ENCODE results near the gene CYP2E1.

DNA sequence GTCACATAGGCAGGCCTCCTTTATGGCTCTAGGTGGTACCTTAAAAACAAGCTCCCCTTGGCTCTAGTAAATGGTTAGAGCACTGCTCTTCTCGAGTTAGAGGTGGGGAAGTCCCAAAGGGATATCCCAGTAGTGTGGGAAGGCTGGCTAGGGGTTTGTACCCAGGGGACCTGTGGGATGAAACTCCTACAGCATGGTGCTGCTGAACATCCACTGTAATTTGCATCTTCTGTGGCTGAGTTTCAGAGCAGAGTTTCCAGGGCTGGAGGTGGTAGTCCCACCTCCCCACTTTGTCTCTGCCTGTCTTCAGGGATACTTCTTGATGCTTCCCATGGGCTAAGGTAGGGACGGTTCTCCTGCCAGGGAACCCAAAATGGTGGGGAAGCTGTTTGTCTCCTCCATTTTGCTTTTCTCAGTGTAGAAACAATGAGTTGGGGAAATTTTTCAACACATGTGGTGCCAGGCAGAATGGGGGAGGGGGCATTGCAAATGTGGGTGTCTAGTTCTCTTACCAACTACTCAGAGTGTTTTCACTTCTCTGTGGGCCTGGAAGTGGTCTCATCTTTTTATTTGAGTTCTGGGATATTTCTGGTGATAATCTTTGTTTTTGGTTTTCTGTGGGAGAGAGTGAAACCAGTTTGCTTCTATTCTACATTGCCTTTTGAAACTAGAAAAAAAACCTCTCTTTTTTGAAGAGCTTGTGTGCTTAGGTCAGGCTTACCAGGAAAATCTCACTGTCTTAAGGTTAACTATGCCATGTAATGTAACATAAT, 37.2 kb upstream of the CYP2E1 start:
- no peak for TF ChIP-seq POLR2A (IDR thresholded peaks at IDR 0.05)
- TF ChIP-seq, protein P1, sequence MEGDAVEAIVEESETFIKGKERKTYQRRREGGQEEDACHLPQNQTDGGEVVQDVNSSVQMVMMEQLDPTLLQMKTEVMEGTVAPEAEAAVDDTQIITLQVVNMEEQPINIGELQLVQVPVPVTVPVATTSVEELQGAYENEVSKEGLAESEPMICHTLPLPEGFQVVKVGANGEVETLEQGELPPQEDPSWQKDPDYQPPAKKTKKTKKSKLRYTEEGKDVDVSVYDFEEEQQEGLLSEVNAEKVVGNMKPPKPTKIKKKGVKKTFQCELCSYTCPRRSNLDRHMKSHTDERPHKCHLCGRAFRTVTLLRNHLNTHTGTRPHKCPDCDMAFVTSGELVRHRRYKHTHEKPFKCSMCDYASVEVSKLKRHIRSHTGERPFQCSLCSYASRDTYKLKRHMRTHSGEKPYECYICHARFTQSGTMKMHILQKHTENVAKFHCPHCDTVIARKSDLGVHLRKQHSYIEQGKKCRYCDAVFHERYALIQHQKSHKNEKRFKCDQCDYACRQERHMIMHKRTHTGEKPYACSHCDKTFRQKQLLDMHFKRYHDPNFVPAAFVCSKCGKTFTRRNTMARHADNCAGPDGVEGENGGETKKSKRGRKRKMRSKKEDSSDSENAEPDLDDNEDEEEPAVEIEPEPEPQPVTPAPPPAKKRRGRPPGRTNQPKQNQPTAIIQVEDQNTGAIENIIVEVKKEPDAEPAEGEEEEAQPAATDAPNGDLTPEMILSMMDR (IDR thresholded peaks at IDR 0.05), result no peak
- TF ChIP-seq EP300 (IDR thresholded peaks at IDR 0.05), result no peak
